Colonic mucosa (tissue), 4 donors: ENCODE measurements around the gene ZNF710. TPM values are rescaled to one million over a fixed set of nuclear protein-coding genes. Genes with fewer than 3 reads are reported as not detected.

Experiments
- DNase-seq: peaks from one replicate; pipeline ENCODE4 v3.0.0-alpha.2; 2020
- H3K27ac ChIP-seq: fragments of 200-600 bp; one replicate; pipeline ENCODE4 v1.8.0; 2021
- H3K27me3 ChIP-seq: fragments of 200-600 bp; one replicate; pipeline ENCODE4 v1.8.0; 2021
- H3K36me3 ChIP-seq: fragments of 200-600 bp; one replicate; pipeline ENCODE4 v1.8.0; 2021
- H3K4me1 ChIP-seq: fragments of 200-600 bp; one replicate; pipeline ENCODE4 v1.8.0; 2021; ENCODE audit warnings: mild to moderate bottlenecking
- H3K4me3 ChIP-seq: fragments of 200-600 bp; one replicate; pipeline ENCODE4 v1.8.0; 2021
- H3K9ac ChIP-seq, 2 donors: one replicate each; pipeline ENCODE4 v1.7.0; 2013; ENCODE audit warnings: control low read depth in 2 of 2, low read depth in 2 of 2, low read length in 2 of 2
- H3K9me3 ChIP-seq: fragments of 200-600 bp; one replicate; pipeline ENCODE4 v1.8.0; 2021
- intact Hi-C: fragments of 100-400 bp; cut with DNase I; formaldehyde crosslinking; loops from one replicate; pipeline ENCODE4 v1.14.1; 2022
- total RNA-seq, 2 donors: library from RNA; stranded (reverse); fragmentation: NEBNext Ultra II Directional in 1 of 2; extraction: Animal tissue kit (Norgen Biotek cat#: 25700) in 1 of 2; gene quantifications; one replicate each; pipeline ENCODE4 v1.2.1, GENCODE V29; 2021
- TF ChIP-seq, protein P1 (sequence below): fragments of 200-600 bp; IDR thresholded peaks from one replicate; pipeline ENCODE4 v1.8.0; 2022; ENCODE audit warnings: antibody characterized with exemption, mild to moderate bottlenecking
- donor health status: healthy.
- donor health status: DM: no; HTN: no; CAD: no.
- donor health status: DM: no; HTN: no; CAD: no.

The ZNF710 gene
- total RNA-seq, 2 donors from 2014 or later, result 35.0 to 43.7 TPM

DNA sequence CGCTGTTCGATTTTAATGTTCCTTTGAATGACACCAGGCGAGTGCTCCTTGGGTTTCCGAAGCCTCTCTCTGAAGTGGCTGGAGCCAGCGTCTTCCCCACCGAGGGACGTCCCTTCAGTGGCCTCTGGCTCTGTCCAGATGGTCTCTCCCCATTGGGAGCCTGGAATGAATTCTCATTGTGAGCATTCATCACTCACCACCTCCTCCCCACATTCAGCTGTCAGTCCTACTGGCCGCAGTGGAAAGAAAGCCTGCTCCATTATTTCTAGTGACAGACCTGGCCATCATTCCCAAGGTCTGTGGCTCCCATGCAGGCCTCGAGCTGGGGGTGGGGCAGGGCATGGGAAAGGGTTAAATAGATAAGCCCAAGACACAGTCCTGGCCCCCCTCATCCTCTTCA, 35.2 kb downstream of the ZNF710 start:
- H3K4me1 ChIP-seq, result peaks cover 33% of the 10 kb centered on the region
- H3K9ac ChIP-seq, result no peak overlapping the region
- intact Hi-C loops, result no loop called here
- no peaks in the 10 kb centered on the region for H3K9me3 ChIP-seq
- H3K36me3 ChIP-seq, result no peaks in the 10 kb centered on the region
- H3K4me3 ChIP-seq, result no peak overlapping the region
- peak overlapping the region; percentile 90 for H3K27ac ChIP-seq
- TF ChIP-seq, protein P1, sequence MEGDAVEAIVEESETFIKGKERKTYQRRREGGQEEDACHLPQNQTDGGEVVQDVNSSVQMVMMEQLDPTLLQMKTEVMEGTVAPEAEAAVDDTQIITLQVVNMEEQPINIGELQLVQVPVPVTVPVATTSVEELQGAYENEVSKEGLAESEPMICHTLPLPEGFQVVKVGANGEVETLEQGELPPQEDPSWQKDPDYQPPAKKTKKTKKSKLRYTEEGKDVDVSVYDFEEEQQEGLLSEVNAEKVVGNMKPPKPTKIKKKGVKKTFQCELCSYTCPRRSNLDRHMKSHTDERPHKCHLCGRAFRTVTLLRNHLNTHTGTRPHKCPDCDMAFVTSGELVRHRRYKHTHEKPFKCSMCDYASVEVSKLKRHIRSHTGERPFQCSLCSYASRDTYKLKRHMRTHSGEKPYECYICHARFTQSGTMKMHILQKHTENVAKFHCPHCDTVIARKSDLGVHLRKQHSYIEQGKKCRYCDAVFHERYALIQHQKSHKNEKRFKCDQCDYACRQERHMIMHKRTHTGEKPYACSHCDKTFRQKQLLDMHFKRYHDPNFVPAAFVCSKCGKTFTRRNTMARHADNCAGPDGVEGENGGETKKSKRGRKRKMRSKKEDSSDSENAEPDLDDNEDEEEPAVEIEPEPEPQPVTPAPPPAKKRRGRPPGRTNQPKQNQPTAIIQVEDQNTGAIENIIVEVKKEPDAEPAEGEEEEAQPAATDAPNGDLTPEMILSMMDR, result no peak
- H3K27me3 ChIP-seq, result no peaks in the 10 kb centered on the region
- no peak for DNase-seq

DNA sequence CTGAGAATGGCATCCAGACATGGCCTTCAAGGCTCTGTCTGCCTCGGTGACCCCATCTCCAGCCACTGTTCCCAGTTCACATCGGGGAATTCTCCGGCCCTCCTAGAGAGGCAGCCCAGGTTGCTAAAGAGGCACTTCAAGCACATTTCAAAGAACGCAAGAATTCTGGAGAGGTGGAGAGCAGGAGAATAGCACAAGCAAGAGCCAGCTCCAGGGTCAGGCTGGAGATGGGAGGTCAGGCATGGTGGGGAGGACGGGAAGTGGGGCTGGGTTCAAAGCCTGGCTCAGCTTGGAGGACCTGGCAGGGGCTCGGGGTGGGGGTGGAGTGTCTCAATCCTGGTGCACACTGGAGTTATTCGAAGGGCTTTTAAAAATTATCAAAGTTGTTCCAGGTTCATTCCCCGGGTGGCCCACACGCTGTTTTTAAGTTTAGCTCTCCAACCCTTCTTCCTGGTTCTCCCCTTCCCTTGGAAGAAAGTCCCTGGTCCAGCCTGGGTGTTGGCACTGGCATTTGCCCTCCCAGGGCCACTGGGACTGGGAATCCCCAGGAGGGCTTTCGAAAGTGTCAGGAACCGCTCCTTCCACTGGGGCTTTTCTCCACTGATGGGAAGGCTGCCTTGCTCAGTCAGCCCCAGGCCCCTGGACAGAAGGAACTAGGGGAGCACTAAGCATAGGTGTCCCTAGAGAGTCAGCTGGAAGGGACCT, 35.8 kb downstream of the ZNF710 start:
- H3K27ac ChIP-seq, result peak overlapping the region; percentile 90

DNA sequence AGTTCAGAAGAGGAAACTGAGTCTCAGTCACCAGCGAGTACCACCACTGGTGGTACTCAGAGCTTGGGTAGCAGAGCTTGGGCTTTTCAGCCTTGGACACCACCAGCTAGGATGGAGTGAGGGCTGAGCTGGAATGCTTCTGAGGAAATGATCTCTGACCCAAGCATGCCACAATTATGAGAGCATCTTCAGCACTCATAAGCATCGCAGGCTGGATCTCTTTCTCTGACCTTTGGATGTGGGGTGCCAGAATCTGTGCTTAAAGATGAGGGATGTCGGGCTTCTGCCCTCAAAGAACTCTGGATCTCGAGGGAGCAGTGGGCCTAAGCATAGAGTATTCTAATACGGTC, 36.4 kb downstream of the ZNF710 start:
- Histone ChIP-seq H3K9me3 (no peaks in the 10 kb centered on the region), H3K27ac (no peak overlapping the region), H3K4me3 (no peak overlapping the region), H3K36me3 (no peaks in the 10 kb centered on the region), H3K27me3 (no peaks in the 10 kb centered on the region), H3K4me1 (peaks cover 33% of the 10 kb centered on the region), H3K9ac (no peak overlapping the region)
- no peak for DNase-seq
- intact Hi-C loops, result no loop called here
- TF ChIP-seq, protein P1, result no peak

More for the DNA sequence above, 35.8 kb downstream of the ZNF710 start:
- Histone ChIP-seq H3K27me3 (no peaks in the 10 kb centered on the region), H3K4me1 (peaks cover 33% of the 10 kb centered on the region), H3K9ac (no peak overlapping the region), H3K36me3 (no peaks in the 10 kb centered on the region), H3K9me3 (no peaks in the 10 kb centered on the region), H3K4me3 (no peak overlapping the region)
- TF ChIP-seq, protein P1, result no peak
- DNase-seq, result no peak
- intact Hi-C loops, result no loop called here

DNA sequence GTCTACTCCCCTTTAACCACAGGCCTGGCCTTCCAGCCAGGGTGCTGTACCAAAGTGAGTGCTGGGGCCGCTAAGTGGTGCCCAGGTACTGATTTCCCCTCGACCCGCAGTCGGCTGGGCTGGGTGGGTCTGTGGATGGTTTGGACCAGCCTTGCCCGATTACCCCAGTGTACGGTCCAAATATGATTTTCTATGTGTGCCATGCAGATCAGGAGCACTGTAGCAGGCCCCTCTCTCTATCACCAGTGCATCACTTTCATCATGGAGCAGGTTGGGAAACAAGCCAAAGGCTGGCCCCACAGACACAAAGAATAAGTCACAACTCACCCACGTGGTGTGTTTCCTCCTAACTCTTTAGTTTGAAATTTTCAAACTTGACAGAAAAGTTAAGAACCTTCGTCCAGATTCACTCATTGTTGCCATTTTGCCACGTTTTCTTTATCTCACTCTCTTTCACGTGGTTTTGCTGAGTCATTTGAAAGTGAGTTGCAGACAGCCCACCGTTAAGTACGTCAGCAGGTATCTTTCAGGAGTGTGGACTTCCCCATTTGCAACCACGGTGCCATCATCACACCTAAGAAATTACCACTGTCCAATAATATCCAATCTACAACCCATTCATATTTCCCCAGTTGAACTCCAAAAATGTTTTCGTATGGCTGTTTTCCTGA, 37.0 kb downstream of the ZNF710 start:
- no peak for DNase-seq
- TF ChIP-seq, protein P1, result no peak
- Histone ChIP-seq H3K36me3 (no peaks in the 10 kb centered on the region), H3K4me3 (no peak overlapping the region), H3K4me1 (peaks cover 31% of the 10 kb centered on the region), H3K27ac (no peak overlapping the region), H3K27me3 (no peaks in the 10 kb centered on the region), H3K9me3 (no peaks in the 10 kb centered on the region), H3K9ac (no peak overlapping the region)
- intact Hi-C loops, result no loop called here

DNA sequence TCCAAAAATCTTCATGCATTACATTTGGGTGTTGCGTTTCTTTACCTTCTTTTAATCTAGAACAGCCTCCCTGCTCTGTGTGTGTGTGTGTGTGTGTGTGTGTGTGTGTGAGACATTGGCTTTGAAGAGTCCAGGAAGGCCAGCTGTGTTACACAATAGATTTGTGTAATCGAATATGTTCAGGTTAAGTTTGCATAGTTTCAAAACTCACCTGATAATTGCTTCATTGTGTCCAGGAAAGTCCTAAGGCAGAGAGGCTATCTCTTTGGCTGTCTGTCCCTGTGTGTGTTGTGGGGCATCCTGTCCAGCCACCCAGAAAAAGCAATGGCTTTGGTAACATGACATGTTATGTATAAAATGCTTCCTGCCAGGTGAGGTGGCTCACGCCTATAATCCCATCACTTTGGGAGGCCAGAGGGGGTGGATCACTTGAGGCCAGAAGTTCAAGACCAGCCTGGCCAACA, 37.5 kb downstream of the ZNF710 start:
- no peak for DNase-seq
- H3K9ac ChIP-seq, result no peak overlapping the region
- no peaks in the 10 kb centered on the region for H3K36me3 ChIP-seq
- H3K27ac ChIP-seq, result no peak overlapping the region
- intact Hi-C loops, result no loop called here
- H3K27me3 ChIP-seq, result no peaks in the 10 kb centered on the region
- H3K4me3 ChIP-seq, result no peak overlapping the region
- TF ChIP-seq, protein P1, result no peak
- H3K4me1 ChIP-seq, result peaks cover 25% of the 10 kb centered on the region
- H3K9me3 ChIP-seq, result no peaks in the 10 kb centered on the region
